Ecto neural progenitor cell (in vitro differentiated cells): ENCODE data around the gene AP4E1.
"Not testable (repeated sequence)": the region's sequence is repeated elsewhere in the genome, so short reads cannot be mapped to it uniquely, and the experiment has no call there.

Source experiments
- DNase-seq: peaks from one replicate; pipeline ENCODE4 v3.0.0-alpha.2; 2018; ENCODE audit warnings: low spot score

AP4E1 gene

GRCh38 chr15:50950745-50951144, 42.3 kb downstream of the AP4E1 start:
- not testable (repeated sequence) for DNase-seq

GRCh38 chr15:50953302-50953701, 44.8 kb downstream of the AP4E1 start:
- no peak for DNase-seq

GRCh38 chr15:50954837-50955236, 46.4 kb downstream of the AP4E1 start:
- DNase-seq, result not testable (repeated sequence)

- DNase-seq, result no peak
Measured at GRCh38 chr15:50959717-50960116, 51.2 kb downstream of the AP4E1 start.

- no peak for DNase-seq
Measured at GRCh38 chr15:50964075-50964474, 55.6 kb downstream of the AP4E1 start.

GRCh38 chr15:50968353-50968752, 59.9 kb downstream of the AP4E1 start:
- no peak for DNase-seq

- no peak for DNase-seq
Measured at GRCh38 chr15:50970524-50970923, 62.0 kb downstream of the AP4E1 start.

- no peak for DNase-seq
Measured at GRCh38 chr15:50971115-50971514, 62.6 kb downstream of the AP4E1 start.

GRCh38 chr15:50971542-50971941, 63.1 kb downstream of the AP4E1 start:
- no peak for DNase-seq

GRCh38 chr15:50973605-50974004, 65.1 kb downstream of the AP4E1 start:
- DNase-seq, result no peak

GRCh38 chr15:50977162-50977561, 68.7 kb downstream of the AP4E1 start:
- DNase-seq, result no peak

- DNase-seq, result no peak
Measured at GRCh38 chr15:50978580-50978979, 70.1 kb downstream of the AP4E1 start.

GRCh38 chr15:50979041-50979440, 70.6 kb downstream of the AP4E1 start:
- DNase-seq, result no peak

GRCh38 chr15:50993598-50993997, 85.1 kb downstream of the AP4E1 start:
- no peak for DNase-seq

GRCh38 chr15:50996641-50997040, 88.2 kb downstream of the AP4E1 start:
- DNase-seq, result no peak

- no peak for DNase-seq
Measured at GRCh38 chr15:50997371-50998051, 89.0 kb downstream of the AP4E1 start.

GRCh38 chr15:51004103-51004551, 95.6 kb downstream of the AP4E1 start:
- DNase-seq, result no peak

- no peak for DNase-seq
Measured at GRCh38 chr15:51006336-51006985, 98.0 kb downstream of the AP4E1 start.

- no peak for DNase-seq
Measured at GRCh38 chr15:51007131-51007666, 98.7 kb downstream of the AP4E1 start.

GRCh38 chr15:51011212-51011611, 102.7 kb downstream of the AP4E1 start:
- no peak for DNase-seq

- no peak for DNase-seq
Measured at GRCh38 chr15:51016615-51017014, 108.1 kb downstream of the AP4E1 start.

GRCh38 chr15:51022206-51022605, 113.7 kb downstream of the AP4E1 start:
- DNase-seq, result no peak

- DNase-seq, result no peak
Measured at GRCh38 chr15:51023499-51023898, 115.0 kb downstream of the AP4E1 start.
